H1 (cell line): ENCODE measurements around the gene TBCA. TPM values are rescaled to one million over a fixed set of nuclear protein-coding genes. Genes with fewer than 3 reads are reported as not detected.

Experiments used
- ATF3 ChIP-seq: IDR thresholded peaks from 2 replicates; pipeline ENCODE4 v1.6.1; 2011; ENCODE audit warnings: low read depth, mild to moderate bottlenecking, low read length; ENCODE audit not compliant: insufficient read depth
- BACH1 ChIP-seq: IDR thresholded peaks from 2 replicates; pipeline ENCODE4 v1.6.1; 2012; ENCODE audit warnings: low read length, improper control_type of control experiment
- CEBPB ChIP-seq: IDR thresholded peaks from 2 replicates; pipeline ENCODE4 v1.6.1; 2012; ENCODE audit warnings: low read depth, low read length
- CHD7 ChIP-seq: fragments of 300-600 bp; sonication (generic); IDR thresholded peaks from 2 replicates; pipeline ENCODE4 v1.7.1; 2012; ENCODE audit warnings: low read length, moderate library complexity, mild to moderate bottlenecking, inconsistent platforms; ENCODE audit not compliant: insufficient replicate concordance
- CTBP2 ChIP-seq: IDR thresholded peaks from 2 replicates; pipeline ENCODE4 v1.7.0; 2011; ENCODE audit warnings: borderline replicate concordance, mild to moderate bottlenecking, moderate library complexity, mixed read lengths, low read length; ENCODE audit not compliant: insufficient read depth, insufficient read length
- EP300 ChIP-seq, 2 experiments: IDR thresholded peaks; 1 replicate in 1 of 2; 2 replicates in 1 of 2; pipeline ENCODE4 v1.6.1; 2011 to 2012; ENCODE audit warnings: low read depth in 2 of 2, low read length in 2 of 2, mild to moderate bottlenecking in 2 of 2, borderline replicate concordance in 1 of 2, inconsistent platforms in 1 of 2, moderate library complexity in 1 of 2
- GABPA ChIP-seq: IDR thresholded peaks from 2 replicates; pipeline ENCODE4 v1.6.1; 2011; ENCODE audit warnings: mild to moderate bottlenecking, low read length, moderate library complexity, borderline replicate concordance; ENCODE audit not compliant: insufficient read depth
- PHF8 ChIP-seq: fragments of 200-600 bp; sonication (generic); conservative IDR thresholded peaks from 2 replicates; pipeline ENCODE4 v1.7.1; 2012; ENCODE audit warnings: low read depth, mild to moderate bottlenecking, inconsistent platforms, low read length, moderate library complexity
- POLR2A ChIP-seq, 2 experiments: IDR thresholded peaks; 1 replicate in 1 of 2; 2 replicates in 1 of 2; pipeline ENCODE4 v1.6.1; 2011; ENCODE audit warnings: low read depth in 2 of 2, low read length in 2 of 2, mild to moderate bottlenecking in 2 of 2; ENCODE audit errors: control extremely low read depth in 1 of 2
- RBBP5 ChIP-seq: IDR thresholded peaks from 2 replicates; pipeline ENCODE4 v1.7.1; 2012; ENCODE audit warnings: low read depth, mild to moderate bottlenecking, inconsistent platforms, low read length, moderate library complexity, borderline replicate concordance
- polyA plus RNA-seq, 7 experiments: library from polyadenylated mRNA; depleted of rRNA in 3 of 7; stranded (reverse) in 5 of 7; unstranded in 2 of 7; fragments of >200 nt in 5 of 7; fragments of 200-250 nt in 2 of 7; gene quantifications; 1 replicate in 5 of 7; 2 replicates in 1 of 7; 4 replicates in 1 of 7; pipeline versions ENCODE4 v1.2.1 to v1.2.3, GENCODE V29; 2011 to 2013; ENCODE audit warnings: missing spikeins in 2 of 7, mixed read lengths in 2 of 7
- total RNA-seq: library from RNA; stranded (reverse); fragmentation: NEBNext Ultra II Directional; extraction: Animal tissue kit (Norgen Biotek cat#: 25700); gene quantifications from 2 replicates; pipeline ENCODE4 v1.2.1, GENCODE V29; 2021

TBCA gene
- total and polyA plus RNA-seq, 2 of the 8 experiments (the other 6 are each of a cell fraction or from before 2014, with no cell fraction given) = 55.7 to 320 TPM

GRCh38 chr5:77797136-77797535 lies 21.0 kb upstream of the TBCA start (continued):
- TF ChIP-seq CHD7 (no peak), POLR2A (IDR thresholded peaks at IDR 0.05; ENCODE audit: control extremely low read depth in 1 of 2, low read depth in 2 of 2, low read length in 2 of 2) (no peak), PHF8 (no peak), GABPA (no peak), CTBP2 (no peak), RBBP5 (no peak), EP300 (IDR thresholded peaks at IDR 0.05; ENCODE audit: borderline replicate concordance in 1 of 2, low read depth in 2 of 2, low read length in 2 of 2) (no peak), ATF3 (no peak), CEBPB (no peak), BACH1 (no peak)
